ENCODE data around the gene MISP3. TPM values are rescaled to one million over a fixed set of nuclear protein-coding genes. Genes with fewer than 3 reads are reported as not detected.

Gene MISP3
- total RNA-seq, 6 experiments from 2014 or later, result 0.62 to 1.2 (median 0.88) TPM

DNA sequence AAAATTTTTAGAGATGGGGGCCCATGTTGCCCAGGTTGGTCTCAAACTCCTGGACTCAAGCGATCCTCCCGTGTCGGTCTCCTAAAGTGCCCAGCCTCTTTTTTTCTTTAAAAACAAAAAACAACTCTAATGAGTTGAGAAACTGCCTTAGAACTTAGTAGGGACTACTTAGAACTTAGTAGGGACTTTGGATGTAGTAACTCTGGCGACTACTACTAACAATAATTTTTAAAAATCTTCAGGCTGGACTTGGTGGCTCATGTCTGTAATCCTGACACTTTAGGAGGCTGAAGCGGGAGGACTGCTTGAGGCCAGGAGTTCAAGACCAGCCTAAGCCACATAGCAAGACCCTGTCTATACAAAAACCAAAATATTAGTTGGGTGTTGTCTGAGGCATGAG is 13.5 kb downstream of the MISP3 start:
- Mint-ChIP-seq H3K9me3 (no peaks in the 10 kb centered on the region), H3K4me1 (ENCODE audit: low read depth) (peaks cover 15% of the 10 kb centered on the region), H3K27ac (no peak overlapping the region), H3K36me3 (ENCODE audit: low read depth) (peaks cover 4% of the 10 kb centered on the region), H3K4me3 (no peak overlapping the region), H3K27me3 (ENCODE audit: insufficient read depth) (no peaks in the 10 kb centered on the region; the same call in 1 of the 2 replicates)
- TF ChIP-seq, protein P1, sequence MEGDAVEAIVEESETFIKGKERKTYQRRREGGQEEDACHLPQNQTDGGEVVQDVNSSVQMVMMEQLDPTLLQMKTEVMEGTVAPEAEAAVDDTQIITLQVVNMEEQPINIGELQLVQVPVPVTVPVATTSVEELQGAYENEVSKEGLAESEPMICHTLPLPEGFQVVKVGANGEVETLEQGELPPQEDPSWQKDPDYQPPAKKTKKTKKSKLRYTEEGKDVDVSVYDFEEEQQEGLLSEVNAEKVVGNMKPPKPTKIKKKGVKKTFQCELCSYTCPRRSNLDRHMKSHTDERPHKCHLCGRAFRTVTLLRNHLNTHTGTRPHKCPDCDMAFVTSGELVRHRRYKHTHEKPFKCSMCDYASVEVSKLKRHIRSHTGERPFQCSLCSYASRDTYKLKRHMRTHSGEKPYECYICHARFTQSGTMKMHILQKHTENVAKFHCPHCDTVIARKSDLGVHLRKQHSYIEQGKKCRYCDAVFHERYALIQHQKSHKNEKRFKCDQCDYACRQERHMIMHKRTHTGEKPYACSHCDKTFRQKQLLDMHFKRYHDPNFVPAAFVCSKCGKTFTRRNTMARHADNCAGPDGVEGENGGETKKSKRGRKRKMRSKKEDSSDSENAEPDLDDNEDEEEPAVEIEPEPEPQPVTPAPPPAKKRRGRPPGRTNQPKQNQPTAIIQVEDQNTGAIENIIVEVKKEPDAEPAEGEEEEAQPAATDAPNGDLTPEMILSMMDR (IDR thresholded peaks at IDR 0.05), result no peak
- DNase-seq, result no peak

DNA sequence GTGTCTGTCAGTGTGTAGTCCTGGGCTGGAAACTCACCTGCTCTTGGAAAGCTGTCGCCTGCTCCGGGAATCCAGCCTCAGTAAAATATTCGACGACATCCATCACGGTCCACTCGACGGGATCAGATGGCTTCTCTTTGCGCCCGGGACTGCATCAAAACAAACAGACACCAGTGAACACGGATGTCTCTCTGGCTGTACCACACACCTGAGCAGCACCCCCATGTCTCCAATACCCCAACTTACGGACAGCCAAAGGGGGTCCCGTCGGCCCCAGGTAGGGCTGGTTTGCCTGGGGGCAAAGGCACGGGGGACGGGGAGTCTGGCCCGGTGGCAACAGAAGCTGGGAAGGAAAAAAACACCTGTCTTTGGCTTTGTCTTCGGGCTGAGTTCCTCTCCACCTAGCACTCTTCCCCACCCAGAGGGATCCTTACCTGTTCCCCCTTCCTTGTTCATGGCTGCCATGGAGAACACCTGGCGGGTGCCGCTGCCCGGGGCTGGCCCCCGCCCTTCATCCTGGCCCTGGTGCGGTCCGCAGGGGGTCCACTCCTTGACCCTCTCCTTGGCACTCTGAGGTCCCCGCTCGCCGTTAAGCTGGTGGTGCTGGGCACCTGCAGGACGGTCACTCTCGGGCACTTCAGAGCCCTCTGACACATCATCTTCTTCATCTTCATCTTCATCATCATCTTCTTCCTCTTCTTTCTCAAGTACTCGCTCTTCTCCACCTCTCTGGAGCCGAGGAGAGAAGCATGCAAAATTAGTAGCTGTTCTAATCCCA is 16.2 kb downstream of the MISP3 start:
- DNase-seq, result no peak
- H3K4me3 Mint-ChIP-seq, result peak overlapping the region; percentile 84
- H3K9me3 Mint-ChIP-seq, result peaks cover 9% of the 10 kb centered on the region
- H3K27me3 Mint-ChIP-seq (ENCODE audit: insufficient read depth), result peaks cover 5% of the 10 kb centered on the region
- H3K27ac Mint-ChIP-seq, result peak overlapping the region; percentile 49; the same call in 1 of the 2 replicates
- peaks cover 15% of the 10 kb centered on the region for H3K4me1 Mint-ChIP-seq (ENCODE audit: low read depth)
- peaks cover 14% of the 10 kb centered on the region for H3K36me3 Mint-ChIP-seq (ENCODE audit: low read depth)
- TF ChIP-seq, protein P1 (IDR thresholded peaks at IDR 0.05), result no peak

DNA sequence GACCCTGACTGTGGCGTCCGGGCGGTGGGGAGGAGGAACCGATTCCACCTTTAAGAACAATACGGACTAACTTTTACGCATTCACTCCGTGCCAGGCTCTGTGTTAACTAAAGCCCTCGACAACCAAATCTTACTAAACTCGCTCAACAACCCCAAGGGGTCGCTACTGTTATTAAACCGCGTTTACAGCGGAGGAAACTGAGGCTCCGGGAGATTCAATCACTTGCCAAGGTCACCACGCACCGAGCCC is 16.8 kb downstream of the MISP3 start:
- TF ChIP-seq, protein P1 (IDR thresholded peaks at IDR 0.05), result peak; percentile 30; the same call in 1 of the 2 replicates
- H3K27me3 Mint-ChIP-seq (ENCODE audit: insufficient read depth), result peaks cover 5% of the 10 kb centered on the region
- H3K27ac Mint-ChIP-seq, result peak overlapping the region; percentile 49; the same call in 1 of the 2 replicates
- H3K9me3 Mint-ChIP-seq, result peaks cover 14% of the 10 kb centered on the region
- peak overlapping the region; percentile 84 for H3K4me3 Mint-ChIP-seq
- peaks cover 15% of the 10 kb centered on the region for H3K4me1 Mint-ChIP-seq (ENCODE audit: low read depth)
- H3K36me3 Mint-ChIP-seq (ENCODE audit: low read depth), result peaks cover 16% of the 10 kb centered on the region
- no peak for DNase-seq

DNA sequence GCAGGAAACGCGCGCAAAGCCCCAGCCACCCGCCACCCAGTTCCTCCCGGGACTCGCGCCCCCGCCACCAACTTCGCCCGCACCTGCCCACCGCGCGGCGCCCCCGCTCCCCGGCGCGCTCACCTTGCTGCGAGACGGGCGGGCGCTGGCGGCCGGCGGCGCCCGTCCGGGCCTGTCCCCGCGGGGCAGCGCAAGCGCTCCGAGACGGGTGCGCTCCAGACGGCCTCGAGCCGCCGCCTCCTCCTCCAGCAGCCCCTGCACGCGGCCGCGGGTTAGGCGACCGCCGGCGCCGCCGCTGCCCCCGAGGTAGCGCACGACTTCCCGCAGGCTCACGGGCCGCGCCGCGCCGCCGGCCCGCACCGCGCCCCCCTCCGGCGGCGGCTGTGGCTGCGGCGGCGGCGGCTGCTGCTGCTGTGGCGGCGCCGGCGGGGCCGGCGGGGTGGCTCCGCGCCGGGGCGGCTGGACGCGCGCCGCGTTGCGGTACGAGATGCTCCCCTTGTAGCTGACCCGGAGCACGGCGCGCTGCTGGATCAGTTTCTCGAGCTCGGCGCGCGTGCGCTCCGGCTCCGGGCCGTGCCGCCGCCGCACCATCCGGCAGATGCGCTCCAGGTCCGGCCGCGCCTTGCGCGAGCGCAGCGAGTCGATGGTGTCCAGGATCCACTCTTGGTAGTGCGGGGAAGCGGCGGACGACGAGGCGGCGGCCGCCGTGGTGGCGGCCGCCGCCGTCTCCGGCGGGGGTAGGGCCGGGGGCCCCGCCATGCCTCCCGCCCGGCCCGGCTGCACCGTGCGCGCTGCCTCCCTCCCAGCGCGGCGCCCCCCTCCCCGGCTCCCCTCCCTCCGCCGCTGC is 17.3 kb downstream of the MISP3 start:
- peaks cover 22% of the 10 kb centered on the region for H3K36me3 Mint-ChIP-seq (ENCODE audit: low read depth)
- DNase-seq, result peak; percentile 50
- TF ChIP-seq, protein P1 (IDR thresholded peaks at IDR 0.05), result no peak; the same call in 1 of the 2 replicates
- peaks cover 19% of the 10 kb centered on the region for H3K9me3 Mint-ChIP-seq
- peaks cover 15% of the 10 kb centered on the region for H3K4me1 Mint-ChIP-seq (ENCODE audit: low read depth)
- peaks cover 5% of the 10 kb centered on the region for H3K27me3 Mint-ChIP-seq (ENCODE audit: insufficient read depth)
- peak overlapping the region; percentile 84 for H3K4me3 Mint-ChIP-seq
- peak overlapping the region; percentile 77 for H3K27ac Mint-ChIP-seq

DNA sequence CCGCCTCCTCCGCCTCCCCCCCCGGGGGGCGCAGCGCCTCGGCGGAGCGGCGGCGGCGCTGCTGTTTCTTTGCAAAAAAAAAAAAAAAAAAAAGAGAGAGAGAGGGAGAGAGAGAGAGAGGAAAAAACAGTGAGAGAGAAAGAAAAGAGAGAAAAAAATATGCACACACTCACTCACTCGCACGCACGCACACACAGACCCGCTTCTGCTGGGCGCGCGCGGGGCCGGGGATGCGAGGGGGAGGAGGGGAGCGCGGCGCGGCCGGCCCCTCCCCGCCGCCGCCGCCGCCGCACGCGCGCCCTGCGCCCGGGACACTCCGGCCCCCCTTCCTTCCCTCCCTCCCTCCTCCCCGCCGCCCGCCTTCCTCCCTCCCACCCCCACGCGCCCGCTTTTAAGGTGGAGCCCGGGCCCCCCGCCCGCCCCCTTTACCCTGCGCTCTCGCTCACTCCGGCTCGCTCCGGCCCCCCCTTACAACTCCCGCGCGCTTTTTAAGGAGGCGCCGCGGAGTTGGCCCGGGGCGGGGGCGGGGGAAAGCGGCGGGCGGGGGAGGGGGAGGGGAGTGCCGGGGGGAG is 18.0 kb downstream of the MISP3 start, which contains the start of gene SAMD1:
Gene SAMD1 (minus strand): TSS at position 243 of the 572 bp plus-strand sequence.
- peak within 1 kb of the TSS; percentile 93 for H3K4me3 Mint-ChIP-seq
- peaks cover 5% of the 10 kb centered on the region for H3K27me3 Mint-ChIP-seq (ENCODE audit: insufficient read depth)
- TF ChIP-seq, protein P1 (IDR thresholded peaks at IDR 0.05), result no peak
- H3K27ac Mint-ChIP-seq, result peak within 1 kb of the TSS; percentile 83
- H3K36me3 Mint-ChIP-seq (ENCODE audit: low read depth), result peaks cover 24% of the 10 kb centered on the region
- peaks cover 15% of the 10 kb centered on the region for H3K4me1 Mint-ChIP-seq (ENCODE audit: low read depth)
- DNase-seq, result peak; percentile 53
- H3K9me3 Mint-ChIP-seq, result peaks cover 20% of the 10 kb centered on the region

Measured in HFFc6 (cell line).